ENCODE data around the gene PTEN.

The PTEN gene

DNA sequence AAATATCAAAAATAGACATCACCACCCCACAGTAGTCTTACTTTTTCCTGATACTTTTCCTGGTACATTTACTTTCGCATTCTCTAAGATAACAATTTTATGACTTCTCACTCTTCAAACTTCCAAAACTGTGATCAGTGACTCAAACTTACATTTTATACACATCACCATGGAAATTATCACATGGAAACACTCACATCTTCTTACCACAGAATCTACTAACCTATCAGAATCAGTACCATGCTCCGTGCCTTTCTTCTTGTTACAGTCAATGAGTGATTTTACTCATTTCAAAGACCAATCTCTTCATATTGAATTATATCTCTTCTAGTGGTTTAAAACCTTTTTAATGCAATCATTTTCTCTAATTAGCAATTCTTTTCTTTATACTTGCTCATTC lies 120.3 kb downstream of the PTEN start:
- DNase-seq: no peak

- no peak for DNase-seq
These were observed 123.8 kb downstream of the PTEN start for GRCh38 chr10:87987206-87987605.

DNA sequence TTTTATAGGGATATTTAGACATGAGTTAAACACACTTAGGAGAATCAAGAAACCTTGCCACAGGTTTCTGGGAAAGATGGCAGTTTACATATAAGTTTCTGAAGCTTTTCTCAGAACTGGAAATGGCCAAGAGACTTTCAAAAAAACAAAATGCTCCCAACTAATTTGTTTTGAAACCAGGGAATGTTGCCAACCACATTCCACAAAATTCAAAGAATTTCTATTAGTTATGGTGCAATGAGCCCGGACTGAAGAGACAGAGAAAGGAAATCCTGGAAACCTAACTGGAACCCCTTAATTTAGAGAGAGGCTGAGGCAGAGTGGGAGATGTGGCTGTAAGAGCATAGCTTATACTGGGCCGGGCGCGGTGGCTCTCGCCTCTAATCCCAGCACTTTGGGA lies 128.5 kb downstream of the PTEN start:
- no peak for DNase-seq

- DNase-seq: no peak
These were observed 141.0 kb downstream of the PTEN start for GRCh38 chr10:88004451-88004850.

DNA sequence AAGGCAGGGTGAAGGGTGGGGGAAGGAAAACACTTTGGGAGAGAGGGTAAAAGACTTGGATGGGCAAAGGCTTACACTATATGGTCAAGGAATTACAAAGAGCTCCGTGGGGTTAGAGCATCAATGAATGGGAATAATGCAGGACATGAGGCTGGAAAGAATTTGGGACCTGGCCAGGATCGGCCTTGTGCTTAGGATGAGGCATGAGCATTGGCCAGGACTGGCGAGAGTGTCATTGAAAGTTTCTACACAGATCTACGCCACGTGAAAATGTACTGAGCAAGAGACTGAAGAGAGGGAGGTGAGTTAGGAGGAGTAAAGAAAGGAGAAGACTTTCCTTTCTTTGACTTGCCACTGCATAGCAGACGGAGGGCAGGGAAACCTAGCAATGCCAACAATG lies 142.8 kb downstream of the PTEN start:
- no peak for DNase-seq

DNA sequence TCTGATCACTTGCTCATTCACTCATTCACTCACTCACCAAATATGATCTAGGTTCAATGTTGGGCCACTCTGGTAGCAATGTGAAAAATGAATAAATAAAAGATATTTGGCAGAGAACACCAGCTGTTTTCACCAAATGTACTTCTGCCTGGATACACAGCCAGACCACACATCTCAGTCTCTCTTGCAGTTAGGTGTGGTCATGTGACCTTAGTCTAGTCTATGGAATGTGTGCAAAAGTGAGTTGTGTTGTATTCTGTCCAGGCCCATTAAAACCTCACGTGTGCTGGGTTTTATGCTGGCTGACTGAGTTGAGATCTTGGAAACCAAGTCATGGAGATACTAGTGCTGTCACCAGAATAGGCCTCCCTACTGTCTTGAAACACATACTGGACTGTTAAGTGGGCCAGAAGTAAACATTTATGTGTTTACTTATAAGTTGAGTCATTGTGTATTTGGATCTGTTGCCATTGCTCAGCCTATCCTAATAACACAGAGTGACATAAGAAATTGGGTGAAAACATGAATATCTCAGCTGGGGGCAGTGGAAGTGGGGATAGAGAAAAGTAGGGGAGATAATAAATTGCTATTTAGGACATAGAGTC lies 145.5 kb downstream of the PTEN start:
- no peak for DNase-seq

DNA sequence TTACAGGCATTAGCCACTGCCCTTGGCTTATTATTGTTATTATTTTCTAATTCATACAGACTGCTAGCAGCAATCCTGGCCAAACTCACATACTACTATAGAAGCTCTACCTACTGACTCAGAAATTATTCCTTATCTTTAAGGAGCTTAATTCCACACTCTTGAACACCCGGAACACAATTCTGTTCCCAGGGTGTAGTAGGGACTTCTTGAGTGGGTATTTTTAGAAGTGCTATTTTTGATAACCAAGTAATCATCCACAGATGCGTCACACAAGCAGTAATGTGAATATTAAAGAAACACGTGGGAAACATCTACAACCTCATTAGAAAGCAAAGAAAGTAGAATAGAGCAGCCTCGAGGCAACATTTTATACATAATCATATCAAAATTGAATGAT lies 149.2 kb downstream of the PTEN start:
- DNase-seq: no peak

DNA sequence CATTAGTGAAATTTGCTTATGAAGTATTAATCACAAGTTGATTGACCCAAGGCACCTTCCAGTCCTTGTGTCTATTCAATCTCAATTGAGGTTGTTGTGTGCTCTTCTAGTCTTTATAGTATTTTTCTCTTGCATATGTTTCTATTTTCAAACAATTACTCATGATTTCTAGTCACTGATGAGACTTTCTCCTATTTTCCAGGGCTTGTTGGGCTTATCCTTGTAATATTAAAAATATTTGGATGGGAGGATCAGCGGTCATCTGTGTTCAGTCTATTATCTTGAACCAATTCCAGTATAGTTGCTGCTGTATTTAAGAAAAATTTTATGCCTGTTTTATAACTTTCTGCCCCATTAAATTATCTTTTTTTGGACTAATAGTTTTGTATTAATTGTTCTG lies 154.4 kb downstream of the PTEN start:
- DNase-seq: no peak

- no peak for DNase-seq
These were observed 156.3 kb downstream of the PTEN start for GRCh38 chr10:88019753-88020152.
